Neural progenitor cell (in vitro differentiated cells): ENCODE data around the gene PCSK5.

ENCODE experiments used
- CTCF ChIP-seq: fragments of 200-600 bp; sonication (generic); IDR thresholded peaks from 2 replicates; pipeline ENCODE4 v1.5.1; 2017; ENCODE audit warnings: antibody characterized with exemption, mild to moderate bottlenecking
- EZH2 ChIP-seq: fragments of 200-600 bp; sonication (generic); IDR thresholded peaks from 2 replicates; pipeline ENCODE4 v1.6.1; 2017; ENCODE audit warnings: antibody characterized with exemption, mild to moderate bottlenecking, moderate library complexity
- EZH2phosphoT487 ChIP-seq: fragments of 200-600 bp; sonication (generic); IDR thresholded peaks from 2 replicates; pipeline ENCODE4 v1.6.1; 2017; ENCODE audit warnings: antibody characterized with exemption

- TF ChIP-seq EZH2 (no peak), CTCF (no peak), EZH2phosphoT487 (no peak)
Observed at GRCh38 chr9:75845806-75846205, 44.7 kb upstream of the PCSK5 start.
